Measurements from ENCODE around the gene CD48.
A peak's percentile ranks its signal among the peaks of the same experiment; 100 is the strongest.

CD48 gene

DNA sequence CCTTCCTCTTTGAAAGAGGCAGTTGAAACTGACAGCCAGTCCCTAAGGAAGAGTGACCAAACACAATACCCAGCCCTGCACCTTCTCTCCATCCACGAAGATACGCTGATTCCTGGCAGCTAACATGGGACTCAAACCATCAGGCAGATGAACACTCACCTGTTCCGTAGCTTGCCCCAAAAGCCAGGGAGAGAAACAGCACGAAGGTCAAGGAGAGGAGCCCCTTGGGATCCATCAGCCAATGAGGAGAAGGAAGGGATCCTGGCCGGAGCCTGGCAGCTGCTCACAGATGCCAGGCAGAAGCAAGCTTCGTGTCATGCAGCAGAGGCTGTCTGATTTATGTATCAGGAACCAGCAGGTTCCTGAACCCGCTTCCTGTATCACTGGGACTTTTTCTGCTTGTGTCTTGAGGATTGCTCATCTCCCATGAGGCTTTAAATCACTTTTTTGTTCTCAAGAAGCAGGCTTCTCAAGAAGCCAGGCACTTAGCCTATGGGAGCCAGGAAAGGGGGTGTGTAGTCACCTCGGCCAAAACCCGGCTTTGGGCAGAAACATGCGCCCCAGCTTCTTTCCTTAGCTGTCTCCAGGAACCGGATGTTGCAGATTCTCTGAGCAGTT, 64.8 kb downstream of the CD48 start, which contains the start of gene SLAMF1:
SLAMF1 (minus strand) TSS at position 334 of the 618 bp plus-strand sequence; CDS start at position 235, 99 bp downstream.
- peak within 1 kb of the TSS; percentile 2 for H4K91ac ChIP-seq (ENCODE audit: low read length)
- no peak within 1 kb of the TSS for H3K4me3 ChIP-seq (ENCODE audit: insufficient read depth in 1 of 2, low read depth in 1 of 2, low read length in 2 of 2)
- WGBS: 36% methylated on average over 11 of the region's 11 CpGs
- H2BK15ac ChIP-seq (ENCODE audit: low read depth, poor library complexity, severe bottlenecking): no peak within 1 kb of the TSS
- H2AK5ac ChIP-seq (ENCODE audit: low read length, severe bottlenecking): no peak within 1 kb of the TSS
- DNase-seq: peak; percentile 78
- no peak within 1 kb of the TSS for H3K4ac ChIP-seq (ENCODE audit: low read depth in 1 of 2, low read length in 2 of 2)
- no peaks in the 10 kb centered on the region for H3K79me1 ChIP-seq (replicated peaks; ENCODE audit: low read length, poor library complexity, severe bottlenecking)
- H3K4me2 ChIP-seq (ENCODE audit: low read length, poor library complexity, severe bottlenecking): peak within 1 kb of the TSS; percentile 21
- H4K8ac ChIP-seq (ENCODE audit: low read length): peak within 1 kb of the TSS; percentile 29
- H2AFZ ChIP-seq (ENCODE audit: low read depth, low read length): no peak within 1 kb of the TSS
- no peak within 1 kb of the TSS for H3K23ac ChIP-seq (ENCODE audit: low read length in 2 of 2)
- no peak within 1 kb of the TSS for H3K9ac ChIP-seq (ENCODE audit: low read length)
- peak within 1 kb of the TSS; percentile 68 to 71 for H3K18ac ChIP-seq (ENCODE audit: low read depth in 1 of 2, low read length in 2 of 2)
- no peak within 1 kb of the TSS for H3K14ac ChIP-seq (ENCODE audit: low read length in 2 of 2)
- peaks cover 12 to 26% of the 10 kb centered on the region in 2 experiments for H3K27me3 ChIP-seq (ENCODE audit: control insufficient read depth in 1 of 2, insufficient read depth in 1 of 2, low read length in 2 of 2)
- H3K36me3 ChIP-seq (ENCODE audit: control insufficient read depth in 1 of 2, insufficient read depth in 2 of 2, low read depth in 1 of 2, low read length in 2 of 2): no peaks in the 10 kb centered on the region
- H3K9me3 ChIP-seq (ENCODE audit: control insufficient read depth, low read length): no peaks in the 10 kb centered on the region
- no peaks in the 10 kb centered on the region for H3K4me1 ChIP-seq (ENCODE audit: control insufficient read depth, insufficient read depth, low read depth, low read length)
- H2BK12ac ChIP-seq (ENCODE audit: low read length in 2 of 2): peak within 1 kb of the TSS; percentile 34 to 65
- H2BK5ac ChIP-seq (ENCODE audit: low read depth, low read length, poor library complexity, severe bottlenecking): no peak within 1 kb of the TSS
- no peak within 1 kb of the TSS for H3K27ac ChIP-seq (ENCODE audit: low read length, poor library complexity, severe bottlenecking)
- H2BK120ac ChIP-seq (ENCODE audit: low read depth, low read length): no peak within 1 kb of the TSS

GRCh38 chr1:160646180-160646579, 65.4 kb downstream of the CD48 start:
- Histone ChIP-seq H3K9ac (ENCODE audit: low read length) (no peak overlapping the region), H3K79me1 (replicated peaks; ENCODE audit: low read length, poor library complexity, severe bottlenecking) (no peaks in the 10 kb centered on the region), H3K9me3 (ENCODE audit: control insufficient read depth, low read length) (no peaks in the 10 kb centered on the region), H3K4ac (ENCODE audit: low read depth in 1 of 2, low read length in 2 of 2) (no peak overlapping the region), H2BK120ac (ENCODE audit: low read depth, low read length) (no peak overlapping the region), H4K91ac (ENCODE audit: low read length) (peak overlapping the region; percentile 2), H3K14ac (ENCODE audit: low read length in 2 of 2) (no peak overlapping the region), H3K36me3 (ENCODE audit: control insufficient read depth in 1 of 2, insufficient read depth in 2 of 2, low read depth in 1 of 2, low read length in 2 of 2) (no peaks in the 10 kb centered on the region), H2AK5ac (ENCODE audit: low read length, severe bottlenecking) (no peak overlapping the region), H2BK5ac (ENCODE audit: low read depth, low read length, poor library complexity, severe bottlenecking) (no peak overlapping the region), H3K4me3 (ENCODE audit: insufficient read depth in 1 of 2, low read depth in 1 of 2, low read length in 2 of 2) (no peak overlapping the region), H3K23ac (ENCODE audit: low read length in 2 of 2) (no peak overlapping the region), H3K4me1 (ENCODE audit: control insufficient read depth, insufficient read depth, low read depth, low read length) (no peaks in the 10 kb centered on the region), H2BK12ac (ENCODE audit: low read length in 2 of 2) (peak overlapping the region in 1 of 2 experiments; percentile 34), H2AFZ (ENCODE audit: low read depth, low read length) (no peak overlapping the region), H3K27me3 (ENCODE audit: control insufficient read depth in 1 of 2, insufficient read depth in 1 of 2, low read length in 2 of 2) (peaks cover 6 to 26% of the 10 kb centered on the region in 2 experiments), H3K27ac (ENCODE audit: low read length, poor library complexity, severe bottlenecking) (no peak overlapping the region), H3K18ac (ENCODE audit: low read depth in 1 of 2, low read length in 2 of 2) (peak overlapping the region in 1 of 2 experiments; percentile 66), H4K8ac (ENCODE audit: low read length) (peak overlapping the region; percentile 29), H3K4me2 (ENCODE audit: low read length, poor library complexity, severe bottlenecking) (no peak overlapping the region), H2BK15ac (ENCODE audit: low read depth, poor library complexity, severe bottlenecking) (no peak overlapping the region)
- DNase-seq: no peak
- WGBS: 94% methylated on average over 1 of the region's 1 CpG

DNA sequence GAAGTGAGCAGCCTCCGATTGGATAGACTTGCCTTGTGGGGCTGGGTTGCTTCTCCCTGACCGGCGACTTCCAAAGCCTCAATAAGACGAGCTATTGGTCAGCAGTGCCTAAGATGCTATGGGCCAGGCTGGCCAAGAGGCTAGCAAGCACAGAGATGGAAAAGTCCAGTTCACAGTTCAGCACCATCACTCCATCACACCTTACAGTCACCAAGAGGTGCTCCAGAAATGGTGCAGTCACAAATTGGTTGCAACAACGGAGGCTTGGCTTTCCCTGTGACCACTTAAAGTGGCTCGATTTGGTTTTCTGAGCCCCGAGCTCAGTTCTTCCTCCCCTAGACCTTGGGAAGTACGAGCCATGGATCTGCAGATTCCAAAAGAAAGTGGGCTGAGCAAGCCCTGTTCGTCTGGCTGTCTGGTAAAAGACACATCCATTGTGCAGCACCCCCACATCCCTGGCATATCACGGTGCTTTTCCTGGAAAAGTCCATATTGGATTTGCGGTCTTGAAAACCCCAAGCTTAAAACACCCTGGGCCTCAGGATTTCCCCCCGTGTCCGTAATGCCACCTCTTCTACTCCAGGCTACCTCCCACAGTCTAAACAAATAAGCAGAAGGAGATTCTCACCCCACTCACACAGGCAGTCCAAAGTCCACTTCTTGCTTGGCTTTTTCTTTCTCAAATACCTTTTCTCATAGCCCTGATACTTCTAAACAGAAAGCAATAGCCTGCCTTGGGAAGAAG, 66.1 kb downstream of the CD48 start:
- Histone ChIP-seq H4K91ac (ENCODE audit: low read length) (peak overlapping the region; percentile 76), H2AK5ac (ENCODE audit: low read length, severe bottlenecking) (no peak overlapping the region), H3K18ac (ENCODE audit: low read depth in 1 of 2, low read length in 2 of 2) (peak overlapping the region; percentile 4 to 18), H3K36me3 (ENCODE audit: control insufficient read depth in 1 of 2, insufficient read depth in 2 of 2, low read depth in 1 of 2, low read length in 2 of 2) (no peaks in the 10 kb centered on the region), H3K4me1 (ENCODE audit: control insufficient read depth, insufficient read depth, low read depth, low read length) (no peaks in the 10 kb centered on the region), H3K4me3 (ENCODE audit: insufficient read depth in 1 of 2, low read depth in 1 of 2, low read length in 2 of 2) (no peak overlapping the region), H3K4me2 (ENCODE audit: low read length, poor library complexity, severe bottlenecking) (no peak overlapping the region), H3K27me3 (ENCODE audit: control insufficient read depth in 1 of 2, insufficient read depth in 1 of 2, low read length in 2 of 2) (peaks cover 0 to 26% of the 10 kb centered on the region in 2 experiments), H3K27ac (ENCODE audit: low read length, poor library complexity, severe bottlenecking) (no peak overlapping the region), H2BK15ac (ENCODE audit: low read depth, poor library complexity, severe bottlenecking) (no peak overlapping the region), H3K23ac (ENCODE audit: low read length in 2 of 2) (no peak overlapping the region), H3K9ac (ENCODE audit: low read length) (no peak overlapping the region), H3K4ac (ENCODE audit: low read depth in 1 of 2, low read length in 2 of 2) (no peak overlapping the region), H2BK12ac (ENCODE audit: low read length in 2 of 2) (peak overlapping the region; percentile 59 to 95), H3K79me1 (replicated peaks; ENCODE audit: low read length, poor library complexity, severe bottlenecking) (no peaks in the 10 kb centered on the region), H3K14ac (ENCODE audit: low read length in 2 of 2) (no peak overlapping the region), H3K9me3 (ENCODE audit: control insufficient read depth, low read length) (no peaks in the 10 kb centered on the region), H4K8ac (ENCODE audit: low read length) (peak overlapping the region; percentile 22), H2BK120ac (ENCODE audit: low read depth, low read length) (no peak overlapping the region), H2AFZ (ENCODE audit: low read depth, low read length) (no peak overlapping the region), H2BK5ac (ENCODE audit: low read depth, low read length, poor library complexity, severe bottlenecking) (no peak overlapping the region)
- 95% methylated on average over 13 of the region's 13 CpGs for WGBS
- no peak for DNase-seq

GRCh38 chr1:160644399-160644798, 67.2 kb downstream of the CD48 start:
- Histone ChIP-seq H4K91ac (ENCODE audit: low read length) (no peak overlapping the region), H2AK5ac (ENCODE audit: low read length, severe bottlenecking) (no peak overlapping the region), H3K4me3 (ENCODE audit: insufficient read depth in 1 of 2, low read depth in 1 of 2, low read length in 2 of 2) (no peak overlapping the region), H3K4ac (ENCODE audit: low read depth in 1 of 2, low read length in 2 of 2) (no peak overlapping the region), H3K14ac (ENCODE audit: low read length in 2 of 2) (no peak overlapping the region), H2AFZ (ENCODE audit: low read depth, low read length) (no peak overlapping the region), H3K4me2 (ENCODE audit: low read length, poor library complexity, severe bottlenecking) (no peak overlapping the region), H3K4me1 (ENCODE audit: control insufficient read depth, insufficient read depth, low read depth, low read length) (no peaks in the 10 kb centered on the region), H3K18ac (ENCODE audit: low read depth in 1 of 2, low read length in 2 of 2) (no peak overlapping the region), H3K27me3 (ENCODE audit: control insufficient read depth in 1 of 2, insufficient read depth in 1 of 2, low read length in 2 of 2) (peaks cover 0 to 26% of the 10 kb centered on the region in 2 experiments), H2BK5ac (ENCODE audit: low read depth, low read length, poor library complexity, severe bottlenecking) (no peak overlapping the region), H3K9me3 (ENCODE audit: control insufficient read depth, low read length) (no peaks in the 10 kb centered on the region), H4K8ac (ENCODE audit: low read length) (no peak overlapping the region), H2BK15ac (ENCODE audit: low read depth, poor library complexity, severe bottlenecking) (no peak overlapping the region), H3K79me1 (replicated peaks; ENCODE audit: low read length, poor library complexity, severe bottlenecking) (no peaks in the 10 kb centered on the region), H2BK12ac (ENCODE audit: low read length in 2 of 2) (no peak overlapping the region), H3K23ac (ENCODE audit: low read length in 2 of 2) (no peak overlapping the region), H3K27ac (ENCODE audit: low read length, poor library complexity, severe bottlenecking) (no peak overlapping the region), H2BK120ac (ENCODE audit: low read depth, low read length) (no peak overlapping the region), H3K9ac (ENCODE audit: low read length) (no peak overlapping the region), H3K36me3 (ENCODE audit: control insufficient read depth in 1 of 2, insufficient read depth in 2 of 2, low read depth in 1 of 2, low read length in 2 of 2) (no peaks in the 10 kb centered on the region)
- no peak for DNase-seq

Data from mesenchymal stem cell (in vitro differentiated cells and primary cell).